A549 (cell line): Measurements from ENCODE around the gene FOXO1.

Experiments
- POLR2A ChIP-seq: IDR thresholded peaks from 2 replicates; pipeline ENCODE4 v1.6.1; 2012; ENCODE audit warnings: mild to moderate bottlenecking, low read length
- RCOR1 ChIP-seq: fragments of 150-350 bp; IDR thresholded peaks from 2 replicates; pipeline ENCODE4 v1.6.1; 2014; ENCODE audit warnings: antibody characterized with exemption, low read length, low read depth
- RFX5 ChIP-seq: fragments of 450-650 bp; IDR thresholded peaks from 2 replicates; pipeline ENCODE4 v1.7.1; 2014; ENCODE audit warnings: antibody characterized with exemption, mild to moderate bottlenecking, moderate library complexity
- TF ChIP-seq, protein P1 (sequence below): fragments of >200 bp; sonication (Bioruptor Twin); formaldehyde crosslinking; IDR thresholded peaks from 3 replicates; pipeline ENCODE4 v1.5.1; 2016
- TF ChIP-seq, protein P2 (sequence below): fragments of 450-650 bp; IDR thresholded peaks from 2 replicates; pipeline ENCODE4 v1.6.1; 2014; ENCODE audit warnings: antibody characterized with exemption

DNA sequence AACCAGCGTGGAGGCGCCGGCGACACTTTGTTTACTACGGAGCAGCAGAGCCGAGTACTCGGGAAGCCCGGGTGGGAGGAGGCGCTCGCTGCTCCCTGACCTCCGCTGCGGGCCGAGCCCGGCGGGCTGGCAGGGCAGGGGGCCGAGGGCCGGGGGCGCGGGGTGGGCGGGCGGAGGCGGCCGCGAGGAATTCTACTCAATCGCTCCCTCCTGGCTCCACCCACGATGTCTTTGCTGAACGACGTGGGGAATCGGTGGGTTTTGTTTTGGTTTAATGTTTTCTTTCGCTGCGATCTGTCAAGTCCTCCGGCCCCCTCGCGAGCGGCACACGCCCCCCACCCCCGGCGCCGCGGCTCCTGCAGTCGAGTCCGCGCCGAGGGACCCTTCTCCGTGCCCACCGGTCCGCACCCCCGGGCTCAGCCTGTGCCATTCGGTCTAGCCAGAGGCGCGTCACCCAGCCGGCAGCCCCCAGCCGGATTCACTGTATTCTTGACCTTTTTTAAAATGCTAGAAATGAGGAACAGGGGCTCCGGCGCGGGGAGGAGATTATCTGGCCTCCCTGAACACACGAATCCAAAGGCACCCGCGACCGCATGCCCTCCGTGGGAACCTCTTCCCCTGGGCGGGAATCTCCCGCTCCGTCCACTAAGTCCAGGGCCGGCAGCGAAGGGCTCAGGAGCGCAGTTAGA, 636 bp upstream of the FOXO1 start:
- TF ChIP-seq, protein P1, sequence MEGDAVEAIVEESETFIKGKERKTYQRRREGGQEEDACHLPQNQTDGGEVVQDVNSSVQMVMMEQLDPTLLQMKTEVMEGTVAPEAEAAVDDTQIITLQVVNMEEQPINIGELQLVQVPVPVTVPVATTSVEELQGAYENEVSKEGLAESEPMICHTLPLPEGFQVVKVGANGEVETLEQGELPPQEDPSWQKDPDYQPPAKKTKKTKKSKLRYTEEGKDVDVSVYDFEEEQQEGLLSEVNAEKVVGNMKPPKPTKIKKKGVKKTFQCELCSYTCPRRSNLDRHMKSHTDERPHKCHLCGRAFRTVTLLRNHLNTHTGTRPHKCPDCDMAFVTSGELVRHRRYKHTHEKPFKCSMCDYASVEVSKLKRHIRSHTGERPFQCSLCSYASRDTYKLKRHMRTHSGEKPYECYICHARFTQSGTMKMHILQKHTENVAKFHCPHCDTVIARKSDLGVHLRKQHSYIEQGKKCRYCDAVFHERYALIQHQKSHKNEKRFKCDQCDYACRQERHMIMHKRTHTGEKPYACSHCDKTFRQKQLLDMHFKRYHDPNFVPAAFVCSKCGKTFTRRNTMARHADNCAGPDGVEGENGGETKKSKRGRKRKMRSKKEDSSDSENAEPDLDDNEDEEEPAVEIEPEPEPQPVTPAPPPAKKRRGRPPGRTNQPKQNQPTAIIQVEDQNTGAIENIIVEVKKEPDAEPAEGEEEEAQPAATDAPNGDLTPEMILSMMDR = no peak
- TF ChIP-seq, protein P2, sequence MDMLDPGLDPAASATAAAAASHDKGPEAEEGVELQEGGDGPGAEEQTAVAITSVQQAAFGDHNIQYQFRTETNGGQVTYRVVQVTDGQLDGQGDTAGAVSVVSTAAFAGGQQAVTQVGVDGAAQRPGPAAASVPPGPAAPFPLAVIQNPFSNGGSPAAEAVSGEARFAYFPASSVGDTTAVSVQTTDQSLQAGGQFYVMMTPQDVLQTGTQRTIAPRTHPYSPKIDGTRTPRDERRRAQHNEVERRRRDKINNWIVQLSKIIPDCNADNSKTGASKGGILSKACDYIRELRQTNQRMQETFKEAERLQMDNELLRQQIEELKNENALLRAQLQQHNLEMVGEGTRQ = no peak
- TF ChIP-seq POLR2A (no peak), RFX5 (no peak), RCOR1 (no peak)
